GM19324 (cell line): ENCODE results near the gene TGFBR3L.
"Not testable (repeated sequence)": the region's sequence is repeated elsewhere in the genome, so short reads cannot be mapped to it uniquely, and the experiment has no call there.

Source experiments
- ATAC-seq: cut with Tn5 transposase; IDR thresholded peaks from one replicate; pipeline ENCODE4 v1.9.1; 2021; ENCODE audit warnings: mild to moderate bottlenecking, moderate library complexity; ENCODE audit not compliant: unreplicated experiment, low FRiP score

TGFBR3L gene

GRCh38 chr19:7944177-7944761, 29.6 kb downstream of the TGFBR3L start:
- ATAC-seq = peak; percentile 18

- no peak for ATAC-seq
Measured at GRCh38 chr19:7947939-7948338, 33.3 kb downstream of the TGFBR3L start.

GRCh38 chr19:7953060-7953459, 38.4 kb downstream of the TGFBR3L start:
- ATAC-seq = no peak

- no peak for ATAC-seq
Measured at GRCh38 chr19:7953576-7953975, 38.9 kb downstream of the TGFBR3L start.

- no peak for ATAC-seq
Measured at GRCh38 chr19:7955696-7956095, 41.1 kb downstream of the TGFBR3L start.

GRCh38 chr19:7959211-7959610, 44.6 kb downstream of the TGFBR3L start:
- no peak for ATAC-seq

- ATAC-seq = not testable (repeated sequence)
Measured at GRCh38 chr19:7961082-7961481, 46.5 kb downstream of the TGFBR3L start.

GRCh38 chr19:7961920-7962626, 47.4 kb downstream of the TGFBR3L start:
- ATAC-seq = no peak

GRCh38 chr19:7962644-7963268, 48.1 kb downstream of the TGFBR3L start:
- ATAC-seq = no peak

GRCh38 chr19:7963566-7963965, 48.9 kb downstream of the TGFBR3L start:
- no peak for ATAC-seq

- ATAC-seq = no peak
Measured at GRCh38 chr19:7965259-7965841, 50.7 kb downstream of the TGFBR3L start.

- no peak for ATAC-seq
Measured at GRCh38 chr19:7965921-7966665, 51.5 kb downstream of the TGFBR3L start.

GRCh38 chr19:7968008-7968795, 53.6 kb downstream of the TGFBR3L start:
- no peak for ATAC-seq
